ENCODE measurements around the gene IL16.
"Not testable (repeated sequence)": the region's sequence is repeated elsewhere in the genome, so short reads cannot be mapped to it uniquely, and the experiment has no call there.

The IL16 gene

GRCh38 chr15:81337713-81338157, 141.1 kb downstream of the IL16 start:
- no peak for DNase-seq (ENCODE audit: low read depth)

GRCh38 chr15:81338170-81339007, 141.7 kb downstream of the IL16 start:
- no peak for DNase-seq (ENCODE audit: low read depth)

GRCh38 chr15:81339321-81339720, 142.6 kb downstream of the IL16 start:
- no peak for DNase-seq (ENCODE audit: low read depth)

- DNase-seq (ENCODE audit: low read depth): no peak
Observed at GRCh38 chr15:81339851-81340250, 143.2 kb downstream of the IL16 start.

- DNase-seq (ENCODE audit: low read depth): no peak
Observed at GRCh38 chr15:81341351-81341750, 144.7 kb downstream of the IL16 start.

- no peak for DNase-seq (ENCODE audit: low read depth)
Observed at GRCh38 chr15:81343371-81343770, 146.7 kb downstream of the IL16 start.

GRCh38 chr15:81346611-81347010, 149.9 kb downstream of the IL16 start:
- no peak for DNase-seq (ENCODE audit: low read depth)

- no peak for DNase-seq (ENCODE audit: low read depth)
Observed at GRCh38 chr15:81347910-81348309, 151.2 kb downstream of the IL16 start.

GRCh38 chr15:81348691-81349090, 152.0 kb downstream of the IL16 start:
- not testable (repeated sequence) for DNase-seq (ENCODE audit: low read depth)

- DNase-seq (ENCODE audit: low read depth): no peak
Observed at GRCh38 chr15:81349271-81349670, 152.6 kb downstream of the IL16 start.

- no peak for DNase-seq (ENCODE audit: low read depth)
Observed at GRCh38 chr15:81351651-81352050, 155.0 kb downstream of the IL16 start.

- DNase-seq (ENCODE audit: low read depth): no peak
Observed at GRCh38 chr15:81356252-81356651, 159.6 kb downstream of the IL16 start.

GRCh38 chr15:81357180-81357686, 160.6 kb downstream of the IL16 start:
- DNase-seq (ENCODE audit: low read depth): no peak

- no peak for DNase-seq (ENCODE audit: low read depth)
Observed at GRCh38 chr15:81358248-81358647, 161.6 kb downstream of the IL16 start.

- no peak for DNase-seq (ENCODE audit: low read depth)
Observed at GRCh38 chr15:81360491-81360890, 163.8 kb downstream of the IL16 start.

- no peak for DNase-seq (ENCODE audit: low read depth)
Observed at GRCh38 chr15:81361891-81362290, 165.2 kb downstream of the IL16 start.

GRCh38 chr15:81362790-81363189, 166.1 kb downstream of the IL16 start:
- DNase-seq (ENCODE audit: low read depth): no peak

- no peak for DNase-seq (ENCODE audit: low read depth)
Observed at GRCh38 chr15:81363276-81363675, 166.6 kb downstream of the IL16 start.
